ENCODE data around the gene OGFOD3.
"Not testable (repeated sequence)": the region's sequence is repeated elsewhere in the genome, so short reads cannot be mapped to it uniquely, and the experiment has no call there.

The OGFOD3 gene

GRCh38 chr17:82371333-82372248, 46.8 kb downstream of the OGFOD3 start, which contains the start of gene UTS2R:
Gene UTS2R, plus strand, starts transcription at chr17:82371765. Its CDS starts 2,560 bp downstream, at chr17:82374325.
- DNase-seq: no peak

GRCh38 chr17:82370471-82371332, 47.7 kb downstream of the OGFOD3 start:
- DNase-seq: peak; percentile 35 to 52

- no peak for DNase-seq
Observed at GRCh38 chr17:82369211-82369610, 49.2 kb downstream of the OGFOD3 start.

GRCh38 chr17:82367724-82368524, 50.5 kb downstream of the OGFOD3 start:
- DNase-seq: no peak

- no peak for DNase-seq
Observed at GRCh38 chr17:82366749-82367148, 51.6 kb downstream of the OGFOD3 start.

GRCh38 chr17:82365606-82366295, 52.6 kb downstream of the OGFOD3 start:
- DNase-seq: no peak

- no peak for DNase-seq
Observed at GRCh38 chr17:82361885-82362633, 56.3 kb downstream of the OGFOD3 start.

- not testable (repeated sequence) for DNase-seq
Observed at GRCh38 chr17:82359451-82360074, 58.8 kb downstream of the OGFOD3 start.

- DNase-seq: peak in 1 of 2 experiments; percentile 35
Observed at GRCh38 chr17:82358465-82359350, 59.7 kb downstream of the OGFOD3 start, which contains the start of gene TEX19. Gene TEX19, plus strand, starts transcription at chr17:82359247. Its CDS starts 2,904 bp downstream, at chr17:82362151.

- DNase-seq: no peak
Observed at GRCh38 chr17:82357394-82357793, 61.0 kb downstream of the OGFOD3 start.

- no peak for DNase-seq
Observed at GRCh38 chr17:82356845-82357355, 61.5 kb downstream of the OGFOD3 start.

GRCh38 chr17:82355770-82356427, 62.5 kb downstream of the OGFOD3 start:
- no peak for DNase-seq

- DNase-seq: no peak
Observed at GRCh38 chr17:82354804-82355308, 63.5 kb downstream of the OGFOD3 start.

GRCh38 chr17:82353484-82353883, 64.9 kb downstream of the OGFOD3 start:
- DNase-seq: no peak

GRCh38 chr17:82351713-82352488, 66.5 kb downstream of the OGFOD3 start:
- DNase-seq: peak; percentile 69 to 73

GRCh38 chr17:82351254-82351712, 67.1 kb downstream of the OGFOD3 start:
- no peak for DNase-seq
